Measurements from ENCODE around the gene LHFPL3. TPM values are rescaled to one million over a fixed set of nuclear protein-coding genes. Genes with fewer than 3 reads are reported as not detected.

Gene LHFPL3
- total RNA-seq, 2 experiments from 2014 or later: not detected

DNA sequence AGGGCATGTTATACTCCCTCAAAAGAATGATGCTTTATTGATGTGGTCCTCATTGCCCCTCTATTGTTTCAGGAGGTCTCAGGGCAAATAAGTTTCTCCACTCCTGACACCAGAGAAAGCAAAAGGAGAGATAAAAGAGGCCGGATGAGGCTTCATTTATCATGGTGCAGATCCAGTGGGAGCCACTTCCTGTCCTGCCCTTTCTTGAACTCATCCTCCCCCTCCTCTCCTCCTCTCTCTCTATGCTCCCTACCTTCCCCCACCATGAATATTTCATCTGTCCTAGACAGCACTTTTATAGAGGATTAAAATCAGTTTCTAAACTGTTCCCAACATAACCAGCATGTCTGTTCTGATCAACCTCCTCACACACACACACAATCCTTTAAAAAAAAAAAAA lies 513.4 kb downstream of the LHFPL3 start:
- no peaks in the 10 kb centered on the region for H3K9me3 ChIP-seq (ENCODE audit: low read length)
- POLR2A ChIA-PET: no interaction called here
- H3K9me2 ChIP-seq (ENCODE audit: insufficient read depth, low read length): no peaks in the 10 kb centered on the region
- no peak overlapping the region for H2AFZ ChIP-seq (ENCODE audit: low read length)
- no peak for DNase-seq (ENCODE audit: low spot score)
- H3K4me1 ChIP-seq (ENCODE audit: insufficient read depth, low read length, poor library complexity, severe bottlenecking): no peaks in the 10 kb centered on the region
- H3K36me3 ChIP-seq (ENCODE audit: insufficient read depth, low read length): no peaks in the 10 kb centered on the region
- BruUV-seq (replicated peaks): no TSS peak
- H3K4me3 ChIP-seq (ENCODE audit: low read depth, low read length, poor library complexity, severe bottlenecking): no peak overlapping the region
- TF ChIP-seq EZH2phosphoT487 (IDR thresholded peaks at IDR 0.05; ENCODE audit: borderline replicate concordance, low read depth, low read length): no peak
- TF ChIP-seq, protein P1, sequence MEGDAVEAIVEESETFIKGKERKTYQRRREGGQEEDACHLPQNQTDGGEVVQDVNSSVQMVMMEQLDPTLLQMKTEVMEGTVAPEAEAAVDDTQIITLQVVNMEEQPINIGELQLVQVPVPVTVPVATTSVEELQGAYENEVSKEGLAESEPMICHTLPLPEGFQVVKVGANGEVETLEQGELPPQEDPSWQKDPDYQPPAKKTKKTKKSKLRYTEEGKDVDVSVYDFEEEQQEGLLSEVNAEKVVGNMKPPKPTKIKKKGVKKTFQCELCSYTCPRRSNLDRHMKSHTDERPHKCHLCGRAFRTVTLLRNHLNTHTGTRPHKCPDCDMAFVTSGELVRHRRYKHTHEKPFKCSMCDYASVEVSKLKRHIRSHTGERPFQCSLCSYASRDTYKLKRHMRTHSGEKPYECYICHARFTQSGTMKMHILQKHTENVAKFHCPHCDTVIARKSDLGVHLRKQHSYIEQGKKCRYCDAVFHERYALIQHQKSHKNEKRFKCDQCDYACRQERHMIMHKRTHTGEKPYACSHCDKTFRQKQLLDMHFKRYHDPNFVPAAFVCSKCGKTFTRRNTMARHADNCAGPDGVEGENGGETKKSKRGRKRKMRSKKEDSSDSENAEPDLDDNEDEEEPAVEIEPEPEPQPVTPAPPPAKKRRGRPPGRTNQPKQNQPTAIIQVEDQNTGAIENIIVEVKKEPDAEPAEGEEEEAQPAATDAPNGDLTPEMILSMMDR (conservative IDR thresholded peaks at IDR 0.05; ENCODE audit: low read length): no peak
- no peak overlapping the region for H3K27ac ChIP-seq (ENCODE audit: low read depth, low read length, poor library complexity, severe bottlenecking)
- no peaks in the 10 kb centered on the region for H4K20me1 ChIP-seq (ENCODE audit: insufficient read depth, low read length)
- H3K4me2 ChIP-seq (ENCODE audit: low read length): no peak overlapping the region
- H3K79me2 ChIP-seq (ENCODE audit: insufficient read depth, low read depth, low read length): no peaks in the 10 kb centered on the region
- intact Hi-C loops (cut with micrococcal nuclease; ENCODE audit: unreplicated experiment): no loop called here
- CTCF ChIA-PET (ENCODE audit: unreplicated experiment): no interaction called here

DNA sequence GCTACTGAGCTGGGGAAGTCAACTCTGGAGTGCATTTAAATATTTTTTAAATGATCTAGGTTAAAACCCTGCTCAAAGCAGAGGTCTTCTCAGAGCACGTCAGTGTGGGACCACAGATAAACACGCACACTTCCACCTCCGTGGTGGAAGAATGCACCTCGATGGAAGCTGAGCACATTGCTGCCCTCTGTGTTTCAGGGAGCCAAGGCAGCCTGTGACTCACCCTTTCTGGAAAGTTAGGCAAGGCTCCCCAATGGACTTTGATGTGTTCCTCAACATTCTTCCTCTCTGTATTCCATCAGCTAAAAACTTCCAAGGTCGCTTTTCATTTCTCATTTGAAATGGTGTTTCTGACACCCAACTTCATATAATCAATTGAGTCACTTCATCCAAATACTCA lies 514.8 kb downstream of the LHFPL3 start:
- intact Hi-C loops (cut with micrococcal nuclease; ENCODE audit: unreplicated experiment): no loop called here
- no TSS peak for BruUV-seq (replicated peaks)
- CTCF ChIA-PET (ENCODE audit: unreplicated experiment): no interaction called here

DNA sequence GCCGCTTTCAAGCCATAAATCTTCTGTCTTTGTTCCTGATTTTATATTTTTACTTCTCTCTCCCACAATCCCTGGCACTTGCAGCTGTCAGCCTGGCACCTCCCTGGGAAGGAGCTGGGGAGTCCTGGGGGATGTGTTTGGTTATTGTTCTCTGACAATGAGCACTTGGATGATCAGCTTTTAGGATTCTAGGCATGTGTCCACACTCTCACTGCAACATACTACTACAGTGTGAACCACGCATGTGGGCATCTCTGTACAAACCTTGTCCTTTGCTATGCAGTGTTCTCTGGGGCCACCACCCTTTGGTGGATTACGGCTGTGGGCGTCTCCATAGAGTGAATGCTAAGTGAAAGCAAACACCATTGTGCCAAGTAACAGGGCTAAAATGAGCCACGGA lies 517.2 kb downstream of the LHFPL3 start:
- intact Hi-C loops (cut with micrococcal nuclease; ENCODE audit: unreplicated experiment): no loop called here
- no TSS peak for BruUV-seq (replicated peaks)
- no peak overlapping the region for H3K4me2 ChIP-seq (ENCODE audit: low read length)
- H3K79me2 ChIP-seq (ENCODE audit: insufficient read depth, low read depth, low read length): no peaks in the 10 kb centered on the region
- H3K4me3 ChIP-seq (ENCODE audit: low read depth, low read length, poor library complexity, severe bottlenecking): no peak overlapping the region
- no peaks in the 10 kb centered on the region for H3K36me3 ChIP-seq (ENCODE audit: insufficient read depth, low read length)
- H3K9me3 ChIP-seq (ENCODE audit: low read length): no peaks in the 10 kb centered on the region
- H2AFZ ChIP-seq (ENCODE audit: low read length): no peak overlapping the region
- TF ChIP-seq EZH2phosphoT487 (IDR thresholded peaks at IDR 0.05; ENCODE audit: borderline replicate concordance, low read depth, low read length): no peak
- TF ChIP-seq, protein P1 (conservative IDR thresholded peaks at IDR 0.05; ENCODE audit: low read length): no peak
- H3K27ac ChIP-seq (ENCODE audit: low read depth, low read length, poor library complexity, severe bottlenecking): no peak overlapping the region
- ChIA-PET CTCF (ENCODE audit: unreplicated experiment) (no interaction called here), POLR2A (no interaction called here)
- no peaks in the 10 kb centered on the region for H4K20me1 ChIP-seq (ENCODE audit: insufficient read depth, low read length)
- H3K4me1 ChIP-seq (ENCODE audit: insufficient read depth, low read length, poor library complexity, severe bottlenecking): no peaks in the 10 kb centered on the region
- DNase-seq (ENCODE audit: low spot score): no peak
- no peaks in the 10 kb centered on the region for H3K9me2 ChIP-seq (ENCODE audit: insufficient read depth, low read length)

More for the DNA sequence above, 514.8 kb downstream of the LHFPL3 start:
- DNase-seq (ENCODE audit: low spot score): no peak
- Histone ChIP-seq H3K4me3 (ENCODE audit: low read depth, low read length, poor library complexity, severe bottlenecking) (no peak overlapping the region), H2AFZ (ENCODE audit: low read length) (no peak overlapping the region), H3K9me3 (ENCODE audit: low read length) (no peaks in the 10 kb centered on the region), H3K79me2 (ENCODE audit: insufficient read depth, low read depth, low read length) (no peaks in the 10 kb centered on the region), H3K36me3 (ENCODE audit: insufficient read depth, low read length) (no peaks in the 10 kb centered on the region), H4K20me1 (ENCODE audit: insufficient read depth, low read length) (no peaks in the 10 kb centered on the region), H3K9me2 (ENCODE audit: insufficient read depth, low read length) (no peaks in the 10 kb centered on the region), H3K4me2 (ENCODE audit: low read length) (no peak overlapping the region), H3K27ac (ENCODE audit: low read depth, low read length, poor library complexity, severe bottlenecking) (no peak overlapping the region), H3K4me1 (ENCODE audit: insufficient read depth, low read length, poor library complexity, severe bottlenecking) (no peaks in the 10 kb centered on the region)
- no peak for TF ChIP-seq EZH2phosphoT487 (IDR thresholded peaks at IDR 0.05; ENCODE audit: borderline replicate concordance, low read depth, low read length)
- TF ChIP-seq, protein P1 (conservative IDR thresholded peaks at IDR 0.05; ENCODE audit: low read length): no peak
- POLR2A ChIA-PET: interaction anchor here (0.7 kb wide), 1 partner anchor 67 kb away, joined by 3 read pairs; no protein-coding TSS in a partner anchor

All from OCI-LY7 (cell line).